HG02943 (cell line): ENCODE results near the gene HSD17B12.

Source experiments
- ATAC-seq: cut with Tn5 transposase; IDR thresholded peaks from one replicate; pipeline ENCODE4 v1.9.1; 2021; ENCODE audit warnings: mild to moderate bottlenecking, low read depth, moderate library complexity; ENCODE audit not compliant: unreplicated experiment

HSD17B12 gene

GRCh38 chr11:43905813-43906241, 225.3 kb downstream of the HSD17B12 start:
- no peak for ATAC-seq
